HG03354 (cell line): ENCODE results near the gene CRY1.

Experiments used
- ATAC-seq: cut with Tn5 transposase; IDR thresholded peaks from one replicate; pipeline ENCODE4 v1.9.1; 2021; ENCODE audit warnings: mild to moderate bottlenecking; ENCODE audit not compliant: unreplicated experiment, poor library complexity, severe bottlenecking

The CRY1 gene

DNA sequence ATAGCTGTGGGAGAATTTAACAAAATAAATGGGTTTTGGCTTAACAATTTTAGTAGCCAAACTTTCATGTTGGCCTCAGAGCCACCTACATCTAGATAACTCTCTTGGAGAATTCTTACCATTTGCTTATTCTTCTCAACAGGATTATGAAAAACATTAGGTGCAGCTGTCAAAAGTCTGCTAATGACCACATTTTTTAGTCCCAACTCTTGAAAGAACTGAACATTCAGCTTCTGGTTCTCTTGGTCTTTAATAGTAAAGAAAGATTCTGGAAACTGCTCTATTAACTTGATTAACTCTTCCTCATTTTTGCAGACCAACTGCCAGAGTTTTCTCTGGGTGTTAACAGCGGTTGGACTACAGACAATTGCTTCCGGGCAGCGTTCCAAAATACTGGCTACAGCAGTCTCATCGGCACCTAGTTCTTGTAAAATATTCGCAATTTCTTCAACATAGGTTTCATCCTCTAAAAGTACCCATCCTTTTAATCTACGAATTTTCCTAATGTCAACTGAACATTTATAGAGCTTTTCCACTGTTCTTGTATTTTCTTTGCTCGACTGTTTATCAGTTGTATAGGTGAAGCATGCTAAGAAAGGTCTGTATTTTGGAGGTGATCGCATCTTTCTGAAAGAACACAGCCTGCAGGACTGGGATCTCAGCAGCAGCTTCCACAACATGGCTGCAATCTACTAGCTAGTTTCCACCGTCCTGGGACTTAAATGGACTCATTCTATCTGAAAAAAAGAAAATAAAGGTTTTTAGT is 115.1 kb downstream of the CRY1 start:
- ATAC-seq = no peak

DNA sequence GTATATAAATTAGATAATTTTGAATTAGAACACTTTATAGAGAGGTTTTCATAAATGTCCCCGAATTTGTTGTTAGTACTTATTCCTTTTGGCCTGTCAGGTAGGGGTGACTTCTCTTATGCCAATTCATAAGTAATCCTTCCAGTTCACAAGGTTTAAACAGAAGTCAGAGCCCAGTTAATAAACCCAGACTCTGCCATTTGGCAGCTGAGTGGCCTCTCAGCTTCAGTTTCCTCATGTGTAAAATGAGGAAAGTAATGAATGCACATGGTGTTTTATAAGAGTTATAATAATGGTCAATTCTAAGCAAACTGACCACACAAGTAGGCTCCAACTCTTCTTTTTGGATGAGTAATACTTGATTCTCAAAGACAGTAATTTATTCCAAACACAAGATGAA is 116.7 kb downstream of the CRY1 start:
- no peak for ATAC-seq

DNA sequence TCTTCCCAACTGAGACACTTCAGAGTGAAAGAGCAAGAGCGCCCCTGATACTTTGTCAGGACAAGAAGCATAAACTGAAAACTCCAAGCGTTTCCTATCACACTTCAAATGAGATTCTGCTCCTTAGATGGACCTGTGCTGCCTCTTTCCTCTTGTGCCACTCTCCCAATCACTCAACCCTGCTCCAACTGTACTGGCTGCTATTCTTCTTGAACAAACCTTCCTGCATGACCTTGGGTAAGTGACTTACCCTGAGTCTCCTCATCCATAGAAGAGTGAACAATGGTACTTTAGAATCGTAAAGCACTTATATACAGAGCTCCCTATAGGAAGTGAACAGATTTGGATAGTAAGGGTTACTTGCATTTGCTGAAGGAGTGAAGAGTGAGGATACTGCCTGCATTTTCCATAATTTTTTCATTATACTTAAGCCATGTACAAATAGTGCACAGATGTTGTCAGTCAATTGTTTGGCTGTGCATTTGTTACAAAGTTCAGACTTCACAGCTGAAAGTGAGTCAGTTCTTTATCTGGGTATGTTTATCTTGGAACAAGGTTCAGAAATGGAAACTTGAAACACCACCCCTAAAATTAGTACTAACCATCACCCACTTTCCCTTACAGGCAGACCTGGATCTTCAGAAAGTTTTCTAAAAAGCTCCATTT is 117.2 kb downstream of the CRY1 start:
- no peak for ATAC-seq

DNA sequence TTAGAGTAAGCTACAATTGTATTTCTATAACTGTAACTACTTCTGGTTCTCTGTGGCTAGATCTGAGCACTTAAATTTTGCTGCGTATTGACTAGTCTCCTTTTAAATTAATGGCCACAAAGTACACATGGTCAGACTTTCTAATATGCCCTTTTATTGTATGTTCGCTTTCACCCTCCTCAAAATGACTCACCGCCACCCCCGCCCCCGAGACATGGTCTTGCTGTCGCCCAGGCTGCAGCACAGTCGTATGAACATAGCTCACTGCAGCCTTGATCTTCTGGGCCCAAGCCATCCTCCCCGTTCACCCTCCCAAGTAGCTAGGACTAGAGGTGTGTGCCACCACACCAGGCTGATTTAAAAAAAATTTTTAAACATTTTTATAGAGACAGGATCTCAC is 118.3 kb downstream of the CRY1 start:
- no peak for ATAC-seq

DNA sequence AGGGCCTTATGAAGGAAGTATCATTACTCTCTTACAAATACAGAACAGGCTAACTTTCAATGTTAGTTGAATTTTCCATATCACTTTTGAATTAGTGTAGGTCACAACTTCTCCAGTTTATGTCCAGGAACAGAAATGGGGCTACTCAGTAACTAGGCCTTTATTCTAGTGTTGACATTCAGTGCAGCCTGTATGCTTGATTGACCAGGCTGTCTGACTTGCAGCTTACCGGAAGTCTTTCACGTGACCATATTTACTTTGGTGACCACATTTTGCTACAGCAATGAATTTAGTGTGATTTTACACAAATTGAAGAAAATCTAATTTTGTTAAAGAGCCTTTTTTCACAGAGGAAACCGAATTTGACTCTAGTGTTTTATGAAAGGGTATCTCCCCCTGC is 118.8 kb downstream of the CRY1 start:
- peak; percentile 98 for ATAC-seq

DNA sequence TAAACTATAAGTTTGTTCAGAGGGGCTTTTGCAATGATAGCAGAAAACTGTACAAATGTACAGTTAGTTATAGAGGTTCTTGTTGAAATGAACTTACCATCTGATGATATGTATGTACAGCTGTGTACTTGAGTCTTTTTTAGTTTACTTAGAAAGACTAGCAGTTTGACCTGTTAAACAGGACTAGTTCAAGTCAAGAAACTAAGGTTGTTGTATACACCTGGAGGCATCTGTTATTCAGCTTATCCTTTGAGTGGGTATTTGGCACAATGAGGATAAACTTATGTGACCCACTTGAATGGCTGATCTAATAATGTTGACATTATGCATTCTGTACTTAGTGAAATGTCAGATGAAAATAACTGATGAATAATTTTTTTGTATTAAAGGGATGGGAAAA is 119.8 kb downstream of the CRY1 start:
- no peak for ATAC-seq

DNA sequence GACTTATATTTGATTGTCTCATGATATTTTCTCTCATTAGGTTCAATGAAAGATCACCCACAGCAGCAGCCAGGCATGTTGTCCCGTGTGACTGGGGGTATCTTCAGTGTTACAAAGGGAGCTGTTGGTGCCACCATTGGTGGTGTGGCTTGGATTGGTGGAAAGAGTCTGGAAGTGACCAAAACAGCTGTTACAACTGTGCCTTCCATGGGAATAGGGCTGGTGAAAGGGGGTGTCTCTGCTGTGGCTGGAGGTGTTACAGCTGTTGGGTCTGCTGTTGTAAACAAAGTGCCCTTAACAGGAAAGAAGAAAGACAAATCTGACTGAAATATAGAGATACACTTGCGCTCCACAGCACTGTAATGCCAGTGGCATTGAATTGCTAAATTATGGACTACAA is 122.3 kb downstream of the CRY1 start:
- ATAC-seq = no peak

DNA sequence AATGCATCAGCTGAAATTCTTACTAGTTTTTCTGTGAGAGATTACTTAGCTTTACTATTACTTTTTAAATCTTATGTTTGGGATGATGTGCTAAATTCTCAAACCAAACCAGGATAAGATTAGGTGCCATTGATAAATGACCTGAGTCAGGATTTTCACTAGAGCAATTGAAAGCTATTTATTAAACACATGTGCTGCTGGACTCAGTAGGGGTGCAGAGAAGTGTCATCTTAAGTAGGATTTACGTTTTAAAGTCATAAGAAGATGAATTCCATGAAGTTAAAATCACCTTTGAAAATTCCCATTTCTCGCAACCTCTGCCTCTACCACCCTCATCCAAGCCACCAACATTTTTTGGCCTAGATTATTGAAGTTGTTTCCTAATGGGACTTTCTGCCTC is 128.8 kb downstream of the CRY1 start:
- no peak for ATAC-seq

DNA sequence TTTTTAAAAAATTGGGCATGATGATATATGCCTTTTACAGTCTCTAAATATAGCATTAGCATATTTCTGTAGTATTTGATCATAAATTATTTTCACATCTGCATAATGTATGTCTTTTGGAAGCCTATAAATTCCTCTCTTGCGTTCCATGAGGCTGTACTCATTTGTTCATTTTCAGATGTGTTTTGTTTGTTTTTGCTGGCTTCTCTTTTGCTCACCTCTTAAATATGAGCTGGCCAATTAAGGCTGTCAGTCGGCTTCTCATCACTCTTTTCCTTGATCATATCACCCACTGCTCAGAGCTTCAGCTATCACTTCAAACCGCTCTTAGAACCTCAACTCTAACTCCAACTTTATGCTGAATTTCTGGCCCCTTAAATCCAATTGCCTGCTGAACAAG is 131.1 kb downstream of the CRY1 start:
- no peak for ATAC-seq

DNA sequence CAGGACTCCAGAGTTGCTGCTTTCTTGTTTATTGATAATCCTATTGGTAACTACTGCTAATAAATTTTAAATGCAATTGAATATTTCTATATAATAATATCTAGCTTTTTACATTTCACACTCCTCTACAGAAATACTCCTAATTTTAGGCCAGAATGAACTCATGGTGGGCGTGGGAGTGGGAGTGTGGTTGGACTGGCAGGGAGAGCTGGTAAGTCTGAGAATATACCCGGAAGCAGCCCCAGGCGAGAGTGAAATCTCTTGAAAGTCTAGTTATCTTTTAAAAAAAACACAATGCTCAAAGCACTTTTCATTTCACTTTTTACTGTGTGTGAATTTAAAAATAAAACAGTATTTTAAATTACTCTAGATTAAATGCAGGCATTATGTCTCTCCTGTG is 132.9 kb downstream of the CRY1 start:
- no peak for ATAC-seq

DNA sequence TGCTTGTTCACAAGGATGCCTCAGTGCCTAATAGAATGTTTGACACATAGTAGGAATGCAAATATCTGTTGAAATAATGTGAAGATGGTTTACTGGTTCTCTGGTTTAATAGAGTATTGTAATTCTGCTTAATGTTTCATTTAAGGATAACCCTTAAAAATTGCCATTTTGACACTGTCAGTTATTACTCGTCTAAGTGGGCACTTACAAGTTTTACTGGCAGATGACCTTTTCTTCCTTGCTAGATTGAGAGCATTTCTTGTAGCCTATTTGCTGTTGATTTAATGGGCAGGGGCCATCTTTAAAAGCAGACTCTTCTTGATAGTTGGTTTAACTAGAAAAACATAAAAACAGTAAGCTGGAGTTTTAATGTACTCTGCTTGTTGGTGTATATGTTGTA is 135.8 kb downstream of the CRY1 start:
- no peak for ATAC-seq

DNA sequence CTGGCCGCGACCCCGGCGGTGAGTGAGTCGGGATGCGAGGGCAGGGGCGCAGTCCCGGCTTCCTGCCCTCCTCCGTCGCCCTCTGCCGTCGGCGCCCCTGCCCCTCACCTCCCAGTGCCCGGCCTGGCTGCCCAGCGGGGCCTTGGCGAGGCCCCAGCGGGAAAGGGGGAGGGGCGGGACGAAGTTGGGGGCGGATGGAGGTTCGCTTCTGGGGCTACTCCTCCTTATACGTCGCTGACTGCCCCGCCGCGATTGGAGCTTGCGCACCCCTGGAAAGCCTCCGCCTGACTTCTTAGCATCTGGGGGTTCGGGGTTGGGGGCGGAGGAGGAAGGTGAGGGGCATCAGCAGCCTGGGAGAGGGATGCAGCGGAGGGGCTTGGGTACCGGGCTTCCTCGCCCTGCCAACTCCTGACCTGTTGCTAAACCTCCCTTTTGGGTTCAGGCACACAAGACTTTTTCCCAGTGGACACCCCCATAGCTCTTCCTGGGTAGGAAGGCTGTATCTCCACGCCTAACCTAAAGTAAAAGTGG is 137.2 kb downstream of the CRY1 start:
- peak; percentile 44 for ATAC-seq

DNA sequence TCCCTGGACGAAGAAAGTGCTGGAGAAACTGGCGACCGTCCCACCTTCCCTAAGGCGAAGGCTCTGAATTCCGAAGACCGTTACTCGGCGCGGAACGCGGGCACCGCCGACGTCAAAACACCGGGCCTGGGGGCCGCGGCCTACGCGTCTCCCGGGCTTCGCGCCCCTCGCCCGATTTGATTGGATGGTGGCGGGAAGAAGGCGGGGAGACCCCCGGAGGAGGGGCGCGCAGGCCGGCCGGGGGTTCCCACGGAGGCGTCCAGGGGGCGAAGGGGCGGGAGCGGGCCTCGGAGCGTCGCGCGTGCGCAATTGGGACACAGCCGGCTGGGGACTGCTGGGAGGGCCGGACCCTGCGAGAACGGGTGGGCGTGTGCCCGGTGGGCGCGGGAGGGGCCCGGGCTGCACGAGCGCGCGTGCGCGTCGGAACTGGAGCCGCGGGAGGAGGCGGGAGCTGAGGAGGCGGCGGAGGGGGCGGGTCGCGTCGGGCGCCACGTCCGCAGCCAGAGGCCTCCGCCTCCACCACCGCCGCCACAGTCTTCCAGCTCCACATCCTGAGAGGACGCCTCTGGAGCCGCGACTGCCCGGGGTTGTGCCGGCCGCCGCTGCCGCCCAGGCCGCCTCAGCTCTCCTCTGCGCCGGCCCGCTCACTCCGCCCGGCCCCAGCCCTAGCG is 137.8 kb downstream of the CRY1 start, which contains the start of gene TMEM263:
Gene TMEM263 (plus strand): TSS at position 531 of the 671 bp plus-strand sequence. CDS start 11,210 bp downstream, outside the sequence.
- ATAC-seq = peak; percentile 81

DNA sequence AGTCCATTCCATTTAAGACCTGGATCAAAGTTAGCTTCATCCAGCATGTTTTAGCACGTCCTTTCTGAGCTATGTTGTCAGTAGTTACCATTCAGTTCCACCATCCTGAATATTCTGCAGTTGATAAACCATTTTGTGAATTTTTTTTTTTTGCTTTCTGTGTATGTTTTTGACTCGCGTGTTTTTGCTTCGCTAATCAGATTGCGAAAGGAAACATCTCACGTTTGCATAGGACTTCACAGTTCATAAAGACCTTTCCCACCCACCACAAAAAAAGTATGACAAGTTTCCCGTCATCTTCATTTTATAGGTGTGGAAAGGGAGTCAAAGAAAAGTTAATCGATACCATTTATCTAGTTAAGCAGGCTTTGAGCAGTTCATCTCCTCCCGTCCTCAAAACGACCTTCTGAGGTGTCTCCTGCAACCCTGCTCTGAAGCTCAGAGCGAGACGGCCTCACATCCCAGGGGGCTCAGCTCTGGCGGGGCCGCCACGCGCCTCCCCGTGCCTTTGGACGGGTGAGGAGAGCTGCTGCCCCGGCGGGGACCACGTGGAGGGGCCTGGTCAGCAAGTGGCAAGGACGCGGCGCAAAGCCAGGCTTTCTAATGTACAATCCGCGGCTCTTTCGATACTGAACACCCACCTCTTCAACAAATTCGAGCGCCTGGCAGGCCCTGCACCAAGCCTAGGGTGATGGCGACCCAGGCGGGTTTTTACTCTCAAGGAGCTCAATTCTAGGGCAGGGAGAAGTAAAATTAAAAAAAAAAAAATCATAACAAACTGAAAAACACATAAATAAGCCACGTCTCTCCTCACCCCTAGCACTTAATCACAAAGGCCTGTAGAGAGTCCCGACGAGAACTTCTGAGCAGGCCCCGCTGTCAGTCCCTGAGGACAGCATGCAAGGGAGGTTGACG is 138.6 kb downstream of the CRY1 start:
- peak; percentile 28 for ATAC-seq

DNA sequence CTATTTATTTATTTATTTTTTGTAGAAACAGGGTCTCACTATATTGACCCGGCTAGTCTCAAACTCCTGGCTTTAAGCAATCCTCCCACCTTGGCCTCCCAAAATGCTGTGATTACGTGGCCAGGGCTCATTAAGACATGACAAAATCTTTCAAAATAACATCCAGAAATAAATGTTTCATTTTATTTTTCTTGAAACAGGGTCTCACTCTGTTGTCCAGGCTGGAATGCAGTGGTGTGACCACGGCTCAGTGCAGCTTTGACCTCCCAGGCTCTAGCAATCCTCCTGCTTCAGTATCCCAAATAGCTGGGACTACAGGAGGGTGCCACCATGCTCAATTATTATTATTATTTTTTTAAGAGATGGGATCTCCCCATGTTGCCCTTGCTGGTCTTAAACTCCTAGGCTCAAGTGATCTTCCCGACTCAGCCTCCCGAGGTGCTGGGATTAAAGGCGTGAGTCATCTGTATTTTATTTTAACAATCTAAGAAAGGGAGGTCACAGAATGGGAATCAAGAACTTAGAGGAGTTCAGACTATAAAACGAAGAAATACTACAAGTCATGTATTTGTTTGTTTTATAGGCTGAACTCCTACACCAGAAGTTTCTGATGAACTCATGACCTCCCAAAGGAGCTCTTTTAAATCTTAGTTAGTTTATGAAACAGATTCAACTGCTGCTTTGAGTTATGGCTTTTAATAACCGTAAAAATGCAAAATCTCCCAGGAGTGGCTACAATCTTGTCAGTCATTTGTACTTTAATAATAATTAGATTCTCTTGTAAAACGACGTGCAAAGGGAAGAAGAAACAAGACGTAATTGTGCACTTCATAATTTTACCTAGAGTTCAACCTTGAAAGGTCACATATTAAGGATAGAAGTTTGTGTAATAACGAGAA is 139.7 kb downstream of the CRY1 start:
- no peak for ATAC-seq

DNA sequence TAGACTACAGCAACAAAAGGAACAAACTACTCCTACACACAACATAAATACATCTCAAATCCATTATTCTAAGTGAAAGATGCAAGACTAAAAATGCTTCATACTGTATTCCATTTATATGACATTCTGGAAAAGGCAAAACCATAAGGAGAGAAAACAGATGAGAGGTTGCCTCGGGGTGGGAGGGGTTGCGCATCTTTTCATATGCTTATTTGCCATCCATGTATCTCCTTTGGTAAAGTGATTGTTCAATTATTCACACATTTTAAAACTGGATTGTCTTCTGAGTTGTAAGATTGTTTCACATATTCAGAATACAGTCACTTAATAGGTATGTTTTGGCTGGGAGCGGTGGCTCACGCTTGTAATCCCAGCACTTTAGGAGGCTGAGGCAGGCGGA is 142.8 kb downstream of the CRY1 start:
- ATAC-seq = no peak

DNA sequence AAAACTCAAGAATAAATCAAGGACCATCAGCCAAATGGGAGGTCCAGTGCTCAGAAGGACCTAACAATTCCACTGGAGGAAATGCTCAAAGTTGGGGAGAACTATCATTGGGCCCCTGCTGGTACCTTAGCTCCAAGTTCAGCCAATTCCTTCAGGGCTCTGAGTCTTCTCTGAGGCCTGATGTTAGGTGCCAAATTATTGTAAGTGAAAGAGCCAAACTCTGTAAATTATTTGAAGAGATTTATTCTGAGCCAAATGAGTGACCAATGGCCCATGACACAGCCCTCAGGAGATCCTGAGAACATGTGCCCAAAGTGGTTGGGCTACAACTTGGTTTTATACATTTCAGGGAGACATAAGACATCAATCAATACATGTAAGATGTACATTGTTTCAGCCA is 145.9 kb downstream of the CRY1 start:
- no peak for ATAC-seq

DNA sequence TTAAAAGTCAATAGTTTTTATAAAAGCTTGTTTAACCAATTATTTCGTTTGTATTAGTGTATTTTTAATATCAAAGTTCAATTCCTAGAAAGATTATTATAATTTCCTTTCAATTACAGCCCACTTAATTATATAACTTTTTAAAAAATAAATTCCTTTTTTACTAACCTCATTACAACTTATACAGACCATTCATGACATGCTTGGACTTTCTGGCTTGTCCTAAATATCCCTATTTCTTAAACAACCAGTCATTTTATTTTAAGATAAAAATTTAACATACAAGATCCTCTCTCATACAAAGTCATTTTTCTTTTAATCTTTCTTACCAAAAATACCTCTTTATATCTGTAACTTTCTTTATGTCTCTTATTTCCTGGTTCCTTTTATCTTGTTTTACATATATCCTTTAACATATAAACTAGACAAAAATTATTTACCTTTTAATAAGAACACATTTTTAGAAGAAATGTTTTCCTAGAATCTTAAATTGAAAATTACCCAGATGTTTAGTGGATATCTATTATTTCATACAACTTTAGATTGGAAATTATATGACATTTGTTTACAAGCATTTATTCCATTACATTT is 148.0 kb downstream of the CRY1 start:
- ATAC-seq = no peak
